K562 (cell line): ENCODE measurements around the gene ST6GAL1. TPM values are rescaled to one million over a fixed set of nuclear protein-coding genes. Genes with fewer than 3 reads are reported as not detected.

Experiments used
- AFF4 ChIP-seq: sonication (generic); formaldehyde crosslinking; IDR thresholded peaks from 2 replicates; pipeline ENCODE4 v1.8.0; 2023; ENCODE audit warnings: mild to moderate bottlenecking, missing genetic modification reagents
- CCAR2 ChIP-seq: fragments of 200-400 bp; formaldehyde crosslinking; IDR thresholded peaks from 2 replicates; pipeline ENCODE4 v1.6.1; 2017; ENCODE audit warnings: mild to moderate bottlenecking, low read depth, low read length
- CHD2 ChIP-seq: IDR thresholded peaks from 2 replicates; pipeline ENCODE4 v1.6.1; 2011; ENCODE audit warnings: low read depth, low read length
- CREB1 ChIP-seq, 2 experiments: sonication (generic) in 1 of 2; formaldehyde crosslinking in 1 of 2; IDR thresholded peaks; 2 replicates each; pipeline versions ENCODE4 v1.6.1 to v1.8.0; 2012 to 2022; ENCODE audit warnings: inconsistent platforms in 1 of 2, mild to moderate bottlenecking in 1 of 2, missing genetic modification reagents in 1 of 2, moderate library complexity in 1 of 2
- CTCFL ChIP-seq: IDR thresholded peaks from 2 replicates; pipeline ENCODE4 v1.6.1; 2011; ENCODE audit warnings: borderline replicate concordance, low read depth, mild to moderate bottlenecking, moderate library complexity, low read length; ENCODE audit not compliant: insufficient read depth, poor library complexity, severe bottlenecking
- DDX20 ChIP-seq: fragments of 450-650 bp; IDR thresholded peaks from 2 replicates; pipeline ENCODE4 v1.6.1; 2016; ENCODE audit warnings: missing genetic modification characterization, low read depth, mild to moderate bottlenecking, missing compliant biosample characterization, moderate library complexity
- E4F1 ChIP-seq: fragments of 250-450 bp; sonication (Bioruptor Pico); IDR thresholded peaks from 2 replicates; pipeline ENCODE4 v1.5.0; 2021; ENCODE audit warnings: mild to moderate bottlenecking, borderline replicate concordance
- ELF2 ChIP-seq: fragments of 250-450 bp; sonication (Bioruptor Pico); IDR thresholded peaks from 2 replicates; pipeline ENCODE4 v1.5.0; 2021; ENCODE audit warnings: mild to moderate bottlenecking
- ETV5 ChIP-seq: sonication (generic); formaldehyde crosslinking; IDR thresholded peaks from 2 replicates; pipeline ENCODE4 v1.4.0; 2020; ENCODE audit warnings: low read depth, mild to moderate bottlenecking, missing genetic modification reagents
- FOXK2 ChIP-seq, 2 experiments: fragments of 450-650 bp; IDR thresholded peaks in 1 of 2; conservative IDR thresholded peaks in 1 of 2; 2 replicates each; pipeline ENCODE4 v1.6.1; 2016; ENCODE audit warnings: low read depth in 2 of 2, mild to moderate bottlenecking in 1 of 2
- JUND ChIP-seq, 2 experiments: IDR thresholded peaks; 2 replicates in 1 of 2; 3 replicates in 1 of 2; pipeline ENCODE4 v1.6.1; 2011; ENCODE audit warnings: borderline replicate concordance in 2 of 2, low read depth in 2 of 2, low read length in 2 of 2, improper control_type of control experiment in 1 of 2, missing biosample characterization in 1 of 2, missing genetic modification characterization in 1 of 2, missing genetic modification reagents in 1 of 2
- MCM2 ChIP-seq: fragments of 450-650 bp; IDR thresholded peaks from 2 replicates; pipeline ENCODE4 v1.6.1; 2017; ENCODE audit warnings: low read depth, mild to moderate bottlenecking
- MECOM ChIP-seq: fragments of 250-450 bp; sonication (Bioruptor Pico); IDR thresholded peaks from 2 replicates; pipeline ENCODE4 v1.8.0; 2022; ENCODE audit warnings: inconsistent platforms
- MIER1 ChIP-seq: fragments of 450-650 bp; IDR thresholded peaks from 2 replicates; pipeline ENCODE4 v1.6.1; 2016; ENCODE audit warnings: antibody characterized with exemption, mild to moderate bottlenecking, low read depth
- PHF20 ChIP-seq: fragments of 450-650 bp; IDR thresholded peaks from 2 replicates; pipeline ENCODE4 v1.6.1; 2018; ENCODE audit not compliant: partially characterized antibody
- RFX5 ChIP-seq: IDR thresholded peaks from 2 replicates; pipeline ENCODE4 v1.6.1; 2011; ENCODE audit warnings: low read depth, mild to moderate bottlenecking, improper control_type of control experiment, low read length
- TBP ChIP-seq: optimal IDR thresholded peaks from 2 replicates; pipeline ENCODE3; 2011; ENCODE audit warnings: low read depth, low read length, improper control_type of control experiment
- ZBTB17 ChIP-seq: fragments of 450-650 bp; formaldehyde crosslinking; IDR thresholded peaks from 2 replicates; pipeline ENCODE4 v1.4.0; 2020; ENCODE audit warnings: mild to moderate bottlenecking
- polyA plus RNA-seq, 8 experiments: library from polyadenylated mRNA; depleted of rRNA in 4 of 8; stranded (reverse) in 5 of 8; unstranded in 3 of 8; fragments of >200 nt; fragmentation: Nextera tagmentation in 2 of 8; fragmentation: Illumina TruSeq in 1 of 8; extraction: Ambion mirVana in 2 of 8; extraction: Trizol in 1 of 8; gene quantifications; 2 replicates each; pipeline versions ENCODE4 v1.2.1 to v1.2.3, GENCODE V29; 2011 to 2014; ENCODE audit warnings: inconsistent platforms in 1 of 8, missing spikeins in 1 of 8
- total RNA-seq, 7 experiments: library from RNA; depleted of rRNA in 6 of 7; stranded (reverse); fragments of >200 nt in 6 of 7; fragmentation: Illumina TruSeq in 2 of 7; extraction: Trizol in 2 of 7; gene quantifications; 2 replicates each; pipeline versions ENCODE4 v1.2.1 to v1.2.3, GENCODE V29; 2011 to 2021; ENCODE audit warnings: low replicate concordance in 1 of 7

ST6GAL1 gene
- total and polyA plus RNA-seq, 9 of the 15 experiments (the other 6 are each of a cell fraction or from before 2014, with no cell fraction given) = 31.9 to 145 (median 71.0) TPM

- peak; percentile 58; the same call in 1 of the 2 replicates for TF ChIP-seq AFF4 (CRISPR knock-in tag)
- peak; percentile 43; the same call in 1 of the 2 replicates for TF ChIP-seq ZBTB17 (CRISPR knock-in tag)
- TF ChIP-seq DDX20 (tag) = no peak
- peak; percentile 43 for TF ChIP-seq PHF20
- peak; percentile 59 for TF ChIP-seq TBP
- TF ChIP-seq MECOM = no peak
- 0 out of 2 replicates have a peak, but pooled peaks have one; percentile 1 for TF ChIP-seq CREB1 (IDR thresholded peaks at IDR 0.05)
- TF ChIP-seq CREB1 (CRISPR knock-in tag; IDR thresholded peaks at IDR 0.05) = peak; percentile 34; the same call in 1 of the 2 replicates
- TF ChIP-seq CTCFL = peak; percentile 57
- no peak for TF ChIP-seq CCAR2
- TF ChIP-seq MIER1 = no peak
- TF ChIP-seq RFX5 = no peak
- peak; percentile 61 to 64; a peak in 2 of 4 replicates for TF ChIP-seq FOXK2 (conservative IDR thresholded peaks at IDR 0.05 in 1 of 2, IDR thresholded peaks at IDR 0.05 in 1 of 2; ENCODE audit: low read depth in 2 of 2)
- TF ChIP-seq JUND (IDR thresholded peaks at IDR 0.05; ENCODE audit: borderline replicate concordance, low read depth, low read length) = no peak
- TF ChIP-seq JUND (tag; IDR thresholded peaks at IDR 0.05; ENCODE audit: borderline replicate concordance, low read depth, low read length) = peak; percentile 16; the same call in 1 of the 3 replicates
- TF ChIP-seq E4F1 (CRISPR knock-in tag) = no peak
- TF ChIP-seq ETV5 (CRISPR knock-in tag) = no peak; the same call in 1 of the 2 replicates
- TF ChIP-seq ELF2 (CRISPR knock-in tag) = no peak
- TF ChIP-seq MCM2 = no peak
- no peak for TF ChIP-seq CHD2
Observed at GRCh38 chr3:186930641-186931531, 560 bp downstream of the ST6GAL1 start (continued).
